ENCODE measurements around the gene ANXA6. TPM values are rescaled to one million over a fixed set of nuclear protein-coding genes. Genes with fewer than 3 reads are reported as not detected.

ANXA6 gene
- total RNA-seq, 1 donor = 353 TPM

GRCh38 chr5:151127926-151128325 is 29.7 kb downstream of the ANXA6 start:
- Histone ChIP-seq H3K79me2 (ENCODE audit: insufficient read depth, low read length) (peaks cover 3% of the 10 kb centered on the region), H3K9me3 (ENCODE audit: low read depth, low read length) (no peaks in the 10 kb centered on the region), H3K4me3 (ENCODE audit: insufficient read depth, low read length) (no peak overlapping the region), H2AFZ (ENCODE audit: low read length) (no peak overlapping the region), H4K20me1 (ENCODE audit: insufficient read depth, low read length) (peaks cover 43% of the 10 kb centered on the region), H3K4me2 (ENCODE audit: insufficient read depth, low read length) (no peak overlapping the region), H3K27me3 (ENCODE audit: insufficient read depth, low read length) (no peaks in the 10 kb centered on the region), H3K36me3 (ENCODE audit: insufficient read depth, low read length) (peaks cover 92% of the 10 kb centered on the region), H3K4me1 (ENCODE audit: insufficient read depth, low read length) (peaks cover 5% of the 10 kb centered on the region), H3K27ac (ENCODE audit: low read depth, low read length) (no peak overlapping the region)
- no peak for TF ChIP-seq CTCF (IDR thresholded peaks at IDR 0.05; ENCODE audit: extremely low read depth, low read depth, low read length)
- DNase-seq (ENCODE audit: insufficient read length, low spot score, missing footprints) = no peak

- Histone ChIP-seq H3K4me3 (ENCODE audit: insufficient read depth, low read length) (no peak overlapping the region), H4K20me1 (ENCODE audit: insufficient read depth, low read length) (peaks cover 56% of the 10 kb centered on the region), H3K4me2 (ENCODE audit: insufficient read depth, low read length) (no peak overlapping the region), H3K27ac (ENCODE audit: low read depth, low read length) (no peak overlapping the region), H3K79me2 (ENCODE audit: insufficient read depth, low read length) (peaks cover 3% of the 10 kb centered on the region), H3K27me3 (ENCODE audit: insufficient read depth, low read length) (no peaks in the 10 kb centered on the region), H3K4me1 (ENCODE audit: insufficient read depth, low read length) (peaks cover 5% of the 10 kb centered on the region), H3K9me3 (ENCODE audit: low read depth, low read length) (no peaks in the 10 kb centered on the region), H2AFZ (ENCODE audit: low read length) (no peak overlapping the region), H3K36me3 (ENCODE audit: insufficient read depth, low read length) (peaks cover 92% of the 10 kb centered on the region)
- peak; percentile 75 for TF ChIP-seq CTCF (IDR thresholded peaks at IDR 0.05; ENCODE audit: extremely low read depth, low read depth, low read length)
- no peak for DNase-seq (ENCODE audit: insufficient read length, low spot score, missing footprints)
Observed at GRCh38 chr5:151126199-151126645, 31.4 kb downstream of the ANXA6 start.

GRCh38 chr5:151125421-151125820 is 32.2 kb downstream of the ANXA6 start:
- H3K4me3 ChIP-seq (ENCODE audit: insufficient read depth, low read length) = no peak overlapping the region
- DNase-seq (ENCODE audit: insufficient read length, low spot score, missing footprints) = no peak
- no peak for TF ChIP-seq CTCF (IDR thresholded peaks at IDR 0.05; ENCODE audit: extremely low read depth, low read depth, low read length)
- peaks cover 52% of the 10 kb centered on the region for H4K20me1 ChIP-seq (ENCODE audit: insufficient read depth, low read length)
- peaks cover 92% of the 10 kb centered on the region for H3K36me3 ChIP-seq (ENCODE audit: insufficient read depth, low read length)
- peaks cover 3% of the 10 kb centered on the region for H3K79me2 ChIP-seq (ENCODE audit: insufficient read depth, low read length)
- H3K4me1 ChIP-seq (ENCODE audit: insufficient read depth, low read length) = peaks cover 5% of the 10 kb centered on the region
- H2AFZ ChIP-seq (ENCODE audit: low read length) = no peak overlapping the region
- no peak overlapping the region for H3K4me2 ChIP-seq (ENCODE audit: insufficient read depth, low read length)
- H3K27ac ChIP-seq (ENCODE audit: low read depth, low read length) = no peak overlapping the region
- no peaks in the 10 kb centered on the region for H3K27me3 ChIP-seq (ENCODE audit: insufficient read depth, low read length)
- no peaks in the 10 kb centered on the region for H3K9me3 ChIP-seq (ENCODE audit: low read depth, low read length)

GRCh38 chr5:151123897-151124751 is 33.5 kb downstream of the ANXA6 start:
- peaks cover 5% of the 10 kb centered on the region for H3K4me1 ChIP-seq (ENCODE audit: insufficient read depth, low read length)
- no peak for TF ChIP-seq CTCF (IDR thresholded peaks at IDR 0.05; ENCODE audit: extremely low read depth, low read depth, low read length)
- no peak overlapping the region for H3K4me3 ChIP-seq (ENCODE audit: insufficient read depth, low read length)
- no peaks in the 10 kb centered on the region for H3K27me3 ChIP-seq (ENCODE audit: insufficient read depth, low read length)
- H2AFZ ChIP-seq (ENCODE audit: low read length) = no peak overlapping the region
- no peak overlapping the region for H3K27ac ChIP-seq (ENCODE audit: low read depth, low read length)
- no peak for DNase-seq (ENCODE audit: insufficient read length, low spot score, missing footprints)
- H4K20me1 ChIP-seq (ENCODE audit: insufficient read depth, low read length) = peaks cover 49% of the 10 kb centered on the region
- H3K4me2 ChIP-seq (ENCODE audit: insufficient read depth, low read length) = no peak overlapping the region
- H3K9me3 ChIP-seq (ENCODE audit: low read depth, low read length) = no peaks in the 10 kb centered on the region
- peaks cover 92% of the 10 kb centered on the region for H3K36me3 ChIP-seq (ENCODE audit: insufficient read depth, low read length)
- peaks cover 3% of the 10 kb centered on the region for H3K79me2 ChIP-seq (ENCODE audit: insufficient read depth, low read length)
